ENCODE results near the gene UGT1A1.

UGT1A1 gene

GRCh38 chr2:233817995-233818638 is 58.0 kb downstream of the UGT1A1 start:
- DNase-seq (ENCODE audit: low spot score): no peak

- no peak for DNase-seq (ENCODE audit: low spot score)
Measured at GRCh38 chr2:233818639-233819621, 58.9 kb downstream of the UGT1A1 start.

- DNase-seq (ENCODE audit: low spot score): no peak
Measured at GRCh38 chr2:233819884-233820773, 60.1 kb downstream of the UGT1A1 start.

- no peak for DNase-seq (ENCODE audit: low spot score)
Measured at GRCh38 chr2:233820774-233821105, 60.7 kb downstream of the UGT1A1 start.

- no peak for DNase-seq (ENCODE audit: low spot score)
Measured at GRCh38 chr2:233821196-233821595, 61.1 kb downstream of the UGT1A1 start.

GRCh38 chr2:233821709-233822100 is 61.6 kb downstream of the UGT1A1 start:
- DNase-seq (ENCODE audit: low spot score): no peak

GRCh38 chr2:233822101-233822771 is 62.2 kb downstream of the UGT1A1 start:
- no peak for DNase-seq (ENCODE audit: low spot score)

All from RKO (cell line).